ENCODE results near the gene RARA. TPM values are rescaled to one million over a fixed set of nuclear protein-coding genes. Genes with fewer than 3 reads are reported as not detected.

RARA gene
- total RNA-seq, 1 experiment from 2014 or later = 35.1 TPM

DNA sequence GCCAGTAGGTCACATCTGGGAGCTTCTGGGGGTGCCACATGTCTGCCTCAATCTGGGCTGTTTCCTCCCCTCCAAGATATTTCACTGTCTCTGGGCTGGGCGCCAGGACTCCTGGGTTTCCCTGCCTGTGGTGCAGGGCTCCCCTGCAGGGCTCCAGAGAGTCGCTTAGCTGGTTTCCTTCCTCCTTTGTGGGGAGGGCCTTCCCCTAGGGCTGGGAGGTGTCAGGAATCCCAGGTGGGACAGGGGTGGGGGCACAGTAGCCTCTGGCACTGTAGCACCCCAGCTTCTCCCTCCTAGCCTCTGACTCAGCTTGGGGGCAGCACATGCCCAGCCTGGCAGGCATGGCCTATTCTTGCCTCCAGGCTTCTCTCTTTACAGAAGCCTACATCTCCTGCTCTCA, 2.6 kb downstream of the RARA start:
- no peaks in the 10 kb centered on the region for H4K20me1 ChIP-seq (ENCODE audit: insufficient read depth)
- no peaks in the 10 kb centered on the region; a peak in 1 of 4 replicates for H3K36me3 ChIP-seq (ENCODE audit: control insufficient read depth in 1 of 2, insufficient read depth in 2 of 2, low read length in 2 of 2)
- peak overlapping the region; percentile 77 for H3K4me2 ChIP-seq (ENCODE audit: low read length)
- no peak overlapping the region for H2AFZ ChIP-seq (ENCODE audit: low read depth, low read length, poor library complexity, severe bottlenecking)
- H3K4me3 ChIP-seq (replicated peaks in 1 of 2; ENCODE audit: low read depth in 1 of 2, low read length in 2 of 2) = 0 out of 4 replicates have a peak overlapping the region, but pooled peaks of 1 of the 2 experiments have one; percentile 4
- H3K27ac ChIP-seq (ENCODE audit: low read depth, low read length) = peak overlapping the region; percentile 56
- POLR2A ChIA-PET = interaction anchor here (0.5 kb wide), 1 partner anchor 80 kb away, joined by 3 read pairs; no protein-coding TSS in a partner anchor
- H3K79me2 ChIP-seq (ENCODE audit: insufficient read depth, low read length) = no peaks in the 10 kb centered on the region
- CTCF ChIA-PET = interaction anchor here (0.6 to 1.0 kb wide), 4 partner anchors 8 to 164 kb away, joined by 3 read pairs; no protein-coding TSS in a partner anchor
- BruUV-seq (replicated peaks) = no TSS peak
- TF ChIP-seq, protein P1, sequence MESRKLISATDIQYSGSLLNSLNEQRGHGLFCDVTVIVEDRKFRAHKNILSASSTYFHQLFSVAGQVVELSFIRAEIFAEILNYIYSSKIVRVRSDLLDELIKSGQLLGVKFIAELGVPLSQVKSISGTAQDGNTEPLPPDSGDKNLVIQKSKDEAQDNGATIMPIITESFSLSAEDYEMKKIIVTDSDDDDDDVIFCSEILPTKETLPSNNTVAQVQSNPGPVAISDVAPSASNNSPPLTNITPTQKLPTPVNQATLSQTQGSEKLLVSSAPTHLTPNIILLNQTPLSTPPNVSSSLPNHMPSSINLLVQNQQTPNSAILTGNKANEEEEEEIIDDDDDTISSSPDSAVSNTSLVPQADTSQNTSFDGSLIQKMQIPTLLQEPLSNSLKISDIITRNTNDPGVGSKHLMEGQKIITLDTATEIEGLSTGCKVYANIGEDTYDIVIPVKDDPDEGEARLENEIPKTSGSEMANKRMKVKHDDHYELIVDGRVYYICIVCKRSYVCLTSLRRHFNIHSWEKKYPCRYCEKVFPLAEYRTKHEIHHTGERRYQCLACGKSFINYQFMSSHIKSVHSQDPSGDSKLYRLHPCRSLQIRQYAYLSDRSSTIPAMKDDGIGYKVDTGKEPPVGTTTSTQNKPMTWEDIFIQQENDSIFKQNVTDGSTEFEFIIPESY (IDR thresholded peaks at IDR 0.05; ENCODE audit: extremely low read depth, insufficient replicate concordance, low read length) = no peak
- TF ChIP-seq JUND (IDR thresholded peaks at IDR 0.05) (peak; percentile 59), POLR2AphosphoS5 (IDR thresholded peaks at IDR 0.05; ENCODE audit: low read depth, low read length) (peak; percentile 38), SIN3A (IDR thresholded peaks at IDR 0.05; ENCODE audit: low read depth) (0 out of 2 replicates have a peak, but pooled peaks have one; percentile 40), RAD21 (IDR thresholded peaks at IDR 0.05; ENCODE audit: low read depth) (no peak; the same call in 1 of the 2 replicates), ZNF274 (IDR thresholded peaks at IDR 0.05; ENCODE audit: low read depth, low read length) (no peak), YY1 (IDR thresholded peaks at IDR 0.05; ENCODE audit: extremely low read depth, insufficient replicate concordance, low read depth, low read length) (peak; percentile 7), SP1 (IDR thresholded peaks at IDR 0.05; ENCODE audit: low read depth) (peak; percentile 69), FOSL1 (IDR thresholded peaks at IDR 0.05; ENCODE audit: low read depth) (peak; percentile 51), EGR1 (IDR thresholded peaks at IDR 0.05; ENCODE audit: low read depth) (no peak)
- TF ChIP-seq, protein P2, sequence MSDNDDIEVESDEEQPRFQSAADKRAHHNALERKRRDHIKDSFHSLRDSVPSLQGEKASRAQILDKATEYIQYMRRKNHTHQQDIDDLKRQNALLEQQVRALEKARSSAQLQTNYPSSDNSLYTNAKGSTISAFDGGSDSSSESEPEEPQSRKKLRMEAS (IDR thresholded peaks at IDR 0.05) = peak; percentile 63
- no peaks in the 10 kb centered on the region for H3K9me2 ChIP-seq (ENCODE audit: insufficient read depth)
- no peaks in the 10 kb centered on the region for H3K27me3 ChIP-seq (ENCODE audit: insufficient read depth, low read length)
- DNase-seq (ENCODE audit: low read depth, low spot score) (no peak), ATAC-seq (peak; percentile 8; the same call in 1 of the 2 replicates)
- peak overlapping the region; percentile 34 for H3K9ac ChIP-seq (ENCODE audit: low read length)
- RAD21 ChIA-PET (ENCODE audit: low non-redundant PET in 1 of 2, low total read pairs in 2 of 2, uncharacterized antibody in 2 of 2, unreplicated experiment in 2 of 2) = no interaction called here
- intact Hi-C loops (cut with micrococcal nuclease) = no loop called here
- peaks cover 77 to 97% of the 10 kb centered on the region in 2 experiments for H3K4me1 ChIP-seq (ENCODE audit: control insufficient read depth in 1 of 2, insufficient read depth in 2 of 2, low read length in 2 of 2)
- H3K9me3 ChIP-seq (ENCODE audit: control insufficient read depth in 1 of 2, insufficient read depth in 1 of 2, low read depth in 1 of 2, low read length in 2 of 2) = no peaks in the 10 kb centered on the region

Measured in HCT116 (cell line).